HEK293T (cell line): ENCODE data around the gene LRSAM1.

Experiments
- CTCF ChIA-PET: fragments of 350-600 bp; formaldehyde crosslinking; extraction: SDS; loops from one replicate; lab custom pipeline; 2021; ENCODE audit warnings: antibody characterized with exemption, inconsistent platforms; lab: Yijun Ruan, JAX
- POLR2A ChIA-PET: fragments of 350-600 bp; formaldehyde crosslinking; extraction: SDS; loops from one replicate; lab custom pipeline; 2020; ENCODE audit warnings: antibody characterized with exemption, inconsistent platforms; lab: Yijun Ruan, JAX
- DNase-seq: peaks from one replicate; pipeline ENCODE4 v3.0.0; 2012; ENCODE audit warnings: mixed read lengths; ENCODE audit errors: extremely low spot score
- ARNT ChIP-seq: fragments of 450-650 bp; IDR thresholded peaks from 2 replicates; pipeline ENCODE4 v1.6.1; 2017; ENCODE audit warnings: mild to moderate bottlenecking
- BHLHE40 ChIP-seq: fragments of 450-650 bp; IDR thresholded peaks from 2 replicates; pipeline ENCODE4 v1.6.1; 2016; ENCODE audit warnings: mild to moderate bottlenecking, moderate library complexity, borderline replicate concordance
- CTBP1 ChIP-seq: fragments of 450-650 bp; IDR thresholded peaks from 2 replicates; pipeline ENCODE4 v1.6.1; 2016; ENCODE audit warnings: borderline replicate concordance
- ELF4 ChIP-seq: fragments of 450-650 bp; IDR thresholded peaks from 2 replicates; pipeline ENCODE4 v1.6.1; 2017; ENCODE audit warnings: antibody characterized with exemption
- FOXA1 ChIP-seq: fragments of 450-650 bp; IDR thresholded peaks from 2 replicates; pipeline ENCODE4 v1.6.1; 2016; ENCODE audit warnings: mild to moderate bottlenecking
- FOXK2 ChIP-seq: fragments of 450-650 bp; IDR thresholded peaks from 2 replicates; pipeline ENCODE4 v1.6.1; 2016; ENCODE audit warnings: mild to moderate bottlenecking
- FOXM1 ChIP-seq: fragments of 450-650 bp; IDR thresholded peaks from 2 replicates; pipeline ENCODE4 v1.6.1; 2017; ENCODE audit warnings: mild to moderate bottlenecking, borderline replicate concordance
- HDGF ChIP-seq: fragments of 450-650 bp; IDR thresholded peaks from 2 replicates; pipeline ENCODE4 v1.6.1; 2017; ENCODE audit warnings: antibody characterized with exemption, borderline replicate concordance
- L3MBTL2 ChIP-seq: fragments of 450-650 bp; conservative IDR thresholded peaks from 2 replicates; pipeline ENCODE4 v1.6.1; 2016; ENCODE audit warnings: mild to moderate bottlenecking
- LEF1 ChIP-seq: fragments of 450-650 bp; IDR thresholded peaks from 2 replicates; pipeline ENCODE4 v1.6.1; 2017; ENCODE audit warnings: mild to moderate bottlenecking, borderline replicate concordance
- NFRKB ChIP-seq: fragments of 450-650 bp; IDR thresholded peaks from 2 replicates; pipeline ENCODE4 v1.6.1; 2016; ENCODE audit warnings: mild to moderate bottlenecking, moderate library complexity
- PKNOX1 ChIP-seq: fragments of 450-650 bp; IDR thresholded peaks from 2 replicates; pipeline ENCODE4 v1.6.1; 2016
- SP1 ChIP-seq: fragments of 450-650 bp; IDR thresholded peaks from 2 replicates; pipeline ENCODE4 v1.6.1; 2017
- SUZ12 ChIP-seq: fragments of 450-650 bp; IDR thresholded peaks from 2 replicates; pipeline ENCODE4 v1.6.1; 2016; ENCODE audit warnings: mild to moderate bottlenecking
- TARDBP ChIP-seq: fragments of 450-650 bp; IDR thresholded peaks from 2 replicates; pipeline ENCODE4 v1.6.1; 2016
- ZNF384 ChIP-seq: fragments of 450-650 bp; IDR thresholded peaks from 2 replicates; pipeline ENCODE4 v1.6.1; 2016

LRSAM1 gene

GRCh38 chr9:127534931-127535330 lies 83.6 kb downstream of the LRSAM1 start:
- ChIA-PET CTCF (interaction anchor here (1.4 kb wide), 1 partner anchor 9 kb away, joined by 4 read pairs; no protein-coding TSS in a partner anchor), POLR2A (no interaction called here)
- no peak for DNase-seq
- no peak for TF ChIP-seq FOXK2
- no peak for TF ChIP-seq SUZ12
- TF ChIP-seq CTBP1 = no peak
- no peak for TF ChIP-seq ELF4

GRCh38 chr9:127535396-127535795 lies 84.1 kb downstream of the LRSAM1 start:
- DNase-seq = no peak
- ChIA-PET POLR2A (interaction anchor here (0.6 kb wide), 1 partner anchor 187 kb away, joined by 3 read pairs; no protein-coding TSS in a partner anchor), CTCF (no interaction called here)
- TF ChIP-seq TARDBP (no peak), LEF1 (no peak), CTBP1 (no peak), HDGF (no peak), PKNOX1 (no peak), NFRKB (no peak), ARNT (no peak), SUZ12 (no peak), BHLHE40 (no peak)

GRCh38 chr9:127535834-127536233 lies 84.5 kb downstream of the LRSAM1 start:
- TF ChIP-seq CTBP1 (no peak), ARNT (no peak)
- ChIA-PET POLR2A (interaction anchor here (0.6 kb wide), 1 partner anchor 186 kb away, joined by 3 read pairs; no protein-coding TSS in a partner anchor), CTCF (no interaction called here)
- DNase-seq = no peak

- DNase-seq = no peak
- TF ChIP-seq FOXM1 (no peak), CTBP1 (no peak), HDGF (no peak), ELF4 (no peak), BHLHE40 (no peak), FOXA1 (no peak), ARNT (no peak), ZNF384 (no peak), PKNOX1 (no peak), FOXK2 (no peak), LEF1 (no peak), SUZ12 (no peak), L3MBTL2 (no peak)
- CTCF ChIA-PET = no interaction called here
- POLR2A ChIA-PET = no interaction called here
Observed at GRCh38 chr9:127536499-127536898, 85.2 kb downstream of the LRSAM1 start.

- DNase-seq = no peak
- ChIA-PET POLR2A (no interaction called here), CTCF (no interaction called here)
- no peak for TF ChIP-seq ZNF384
- no peak for TF ChIP-seq PKNOX1
- TF ChIP-seq FOXM1 = no peak
- no peak for TF ChIP-seq SP1
- TF ChIP-seq L3MBTL2 = no peak
- no peak for TF ChIP-seq CTBP1
- no peak for TF ChIP-seq TARDBP
- TF ChIP-seq HDGF = no peak
- TF ChIP-seq BHLHE40 = no peak
- TF ChIP-seq SUZ12 = no peak
- no peak for TF ChIP-seq FOXK2
- no peak for TF ChIP-seq ELF4
- no peak for TF ChIP-seq FOXA1
- no peak for TF ChIP-seq LEF1
Observed at GRCh38 chr9:127537014-127537413, 85.7 kb downstream of the LRSAM1 start.

GRCh38 chr9:127537792-127538191 lies 86.5 kb downstream of the LRSAM1 start:
- no peak for TF ChIP-seq FOXM1
- TF ChIP-seq BHLHE40 = no peak
- no peak for TF ChIP-seq HDGF
- no peak for TF ChIP-seq PKNOX1
- TF ChIP-seq TARDBP = no peak
- TF ChIP-seq SUZ12 = no peak
- POLR2A ChIA-PET = no interaction called here
- no peak for DNase-seq
- CTCF ChIA-PET = interaction anchor here (0.7 kb wide), 1 partner anchor 30 kb away, joined by 3 read pairs; no protein-coding TSS in a partner anchor

- ChIA-PET POLR2A (no interaction called here), CTCF (no interaction called here)
- no peak for DNase-seq
- TF ChIP-seq BHLHE40 (no peak), FOXA1 (no peak), ARNT (no peak), FOXM1 (no peak), PKNOX1 (no peak), L3MBTL2 (no peak), SP1 (no peak), LEF1 (no peak), FOXK2 (no peak), CTBP1 (no peak), SUZ12 (no peak), HDGF (no peak), ELF4 (no peak), TARDBP (no peak), ZNF384 (no peak), NFRKB (no peak)
Observed at GRCh38 chr9:127538849-127539258, 87.5 kb downstream of the LRSAM1 start.
